Naive B cell (primary cell): ENCODE measurements around the gene HNRNPUL2. TPM values are rescaled to one million over a fixed set of nuclear protein-coding genes. Genes with fewer than 3 reads are reported as not detected.

ENCODE experiments used
- ATAC-seq, 2 donors: fragments of 150-1000 bp; cut with Tn5 transposase; 2 replicates each; pipeline ENCODE4 v1.10.0; 2021; ENCODE audit warnings: low read depth in 2 of 2, mild to moderate bottlenecking in 2 of 2, moderate library complexity in 2 of 2
- DNase-seq: peaks from one replicate; pipeline ENCODE4 v3.0.0; 2022
- H3K27ac Mint-ChIP-seq, 6 donors: one replicate each; pipeline ENCODE4 v1.8.0; 2020 to 2022; ENCODE audit warnings: mild to moderate bottlenecking in 6 of 6, mixed read lengths in 6 of 6, moderate library complexity in 5 of 6, inconsistent platforms in 2 of 6
- H3K27me3 Mint-ChIP-seq, 3 donors: one replicate each; pipeline ENCODE4 v1.8.0; 2021 to 2022; ENCODE audit warnings: mixed read lengths in 3 of 3, mild to moderate bottlenecking in 1 of 3
- H3K36me3 Mint-ChIP-seq, 2 donors: one replicate each; pipeline ENCODE4 v1.8.0; 2020 to 2022; ENCODE audit warnings: mixed read lengths in 2 of 2, inconsistent platforms in 1 of 2, mild to moderate bottlenecking in 1 of 2
- H3K4me1 Mint-ChIP-seq, 3 donors: one replicate each; pipeline ENCODE4 v1.8.0; 2020 to 2022; ENCODE audit warnings: mixed read lengths in 3 of 3, inconsistent platforms in 1 of 3, mild to moderate bottlenecking in 1 of 3, moderate library complexity in 1 of 3
- H3K4me3 Mint-ChIP-seq, 8 donors: one replicate each; pipeline ENCODE4 v1.8.0; 2020 to 2022; ENCODE audit warnings: mild to moderate bottlenecking in 8 of 8, mixed read lengths in 8 of 8, moderate library complexity in 8 of 8, inconsistent platforms in 2 of 8
- H3K9me3 Mint-ChIP-seq, 7 donors: one replicate each; pipeline ENCODE4 v1.8.0; 2020 to 2022; ENCODE audit warnings: mixed read lengths in 7 of 7, mild to moderate bottlenecking in 5 of 7, inconsistent platforms in 2 of 7, moderate library complexity in 1 of 7
- polyA plus RNA-seq, 6 donors: library from polyadenylated mRNA; unstranded; fragments of 300-500 nt; fragmentation: Illumina TruSeq; gene quantifications; one replicate each; pipeline ENCODE4 v1.2.3, GENCODE V29; 2021; ENCODE audit warnings: low read depth in 6 of 6

HNRNPUL2 gene
- polyA plus RNA-seq, 6 donors from 2014 or later = 0.61 to 2.9 (median 1.1) TPM

- Mint-ChIP-seq H3K9me3 (no peaks in the 10 kb centered on the region), H3K27me3 (no peaks in the 10 kb centered on the region), H3K36me3 (peaks cover 19 to 27% of the 10 kb centered on the region in 2 donors), H3K4me1 (peaks cover 29 to 37% (median 30%) of the 10 kb centered on the region in 3 donors), H3K4me3 (peak overlapping the region in 2 of 8 donors; percentile 18 to 47), H3K27ac (peak overlapping the region in 2 of 6 donors; percentile 58 to 74)
- DNase-seq (no peak), ATAC-seq (no peak)
These were observed 5.3 kb downstream of the HNRNPUL2 start for GRCh38 chr11:62721994-62722393.

- Mint-ChIP-seq H3K4me1 (peaks cover 11 to 22% (median 20%) of the 10 kb centered on the region in 3 donors), H3K36me3 (peaks cover 27 to 32% of the 10 kb centered on the region in 2 donors), H3K4me3 (peak overlapping the region in 1 of 8 donors; percentile 45), H3K9me3 (no peaks in the 10 kb centered on the region), H3K27me3 (no peaks in the 10 kb centered on the region), H3K27ac (peak overlapping the region in 1 of 6 donors; percentile 53)
- ATAC-seq (no peak), DNase-seq (no peak)
These were observed 7.8 kb downstream of the HNRNPUL2 start for GRCh38 chr11:62719302-62719978.

GRCh38 chr11:62716816-62717215, 10.4 kb downstream of the HNRNPUL2 start:
- no peak for DNase-seq
- H3K4me3 Mint-ChIP-seq = no peak overlapping the region
- ATAC-seq = no peak
- H3K27me3 Mint-ChIP-seq = no peaks in the 10 kb centered on the region
- H3K36me3 Mint-ChIP-seq = peaks cover 18 to 23% of the 10 kb centered on the region in 2 donors
- no peaks in the 10 kb centered on the region for H3K9me3 Mint-ChIP-seq
- no peak overlapping the region for H3K27ac Mint-ChIP-seq
- peaks cover 4 to 13% (median 12%) of the 10 kb centered on the region in 3 donors for H3K4me1 Mint-ChIP-seq

GRCh38 chr11:62716206-62716605, 11.1 kb downstream of the HNRNPUL2 start:
- peaks cover 18 to 19% of the 10 kb centered on the region in 2 donors for H3K36me3 Mint-ChIP-seq
- peak overlapping the region in 1 of 6 donors; percentile 15 for H3K27ac Mint-ChIP-seq
- DNase-seq (no peak), ATAC-seq (no peak)
- no peaks in the 10 kb centered on the region for H3K9me3 Mint-ChIP-seq
- no peak overlapping the region for H3K4me3 Mint-ChIP-seq
- no peaks in the 10 kb centered on the region for H3K27me3 Mint-ChIP-seq
- peaks cover 4 to 12% (median 9%) of the 10 kb centered on the region in 3 donors for H3K4me1 Mint-ChIP-seq

- no peak for ATAC-seq
- Mint-ChIP-seq H3K4me3 (no peak overlapping the region), H3K27me3 (no peaks in the 10 kb centered on the region), H3K27ac (peak overlapping the region in 3 of 6 donors; percentile 21 to 55 (median 47)), H3K9me3 (no peaks in the 10 kb centered on the region), H3K36me3 (peaks cover 18 to 19% of the 10 kb centered on the region in 2 donors), H3K4me1 (peaks cover 4 to 12% (median 12%) of the 10 kb centered on the region in 3 donors)
- no peak for DNase-seq
These were observed 11.8 kb downstream of the HNRNPUL2 start for GRCh38 chr11:62715150-62716130.

GRCh38 chr11:62713343-62713742, 13.9 kb downstream of the HNRNPUL2 start:
- peak overlapping the region in 1 of 8 donors; percentile 46 for H3K4me3 Mint-ChIP-seq
- H3K36me3 Mint-ChIP-seq = peaks cover 9 to 11% of the 10 kb centered on the region in 2 donors
- no peak for ATAC-seq
- no peak for DNase-seq
- no peaks in the 10 kb centered on the region for H3K9me3 Mint-ChIP-seq
- peaks cover 16 to 31% (median 24%) of the 10 kb centered on the region in 3 donors for H3K4me1 Mint-ChIP-seq
- peak overlapping the region in 4 of 6 donors; percentile 27 to 68 (median 54) for H3K27ac Mint-ChIP-seq
- H3K27me3 Mint-ChIP-seq = no peaks in the 10 kb centered on the region

GRCh38 chr11:62712861-62713260, 14.4 kb downstream of the HNRNPUL2 start:
- ATAC-seq (no peak), DNase-seq (no peak)
- Mint-ChIP-seq H3K9me3 (no peaks in the 10 kb centered on the region), H3K4me3 (peak overlapping the region in 1 of 8 donors; percentile 46), H3K36me3 (peaks cover 6 to 9% of the 10 kb centered on the region in 2 donors), H3K4me1 (peaks cover 17 to 36% (median 28%) of the 10 kb centered on the region in 3 donors), H3K27ac (peak overlapping the region in 4 of 6 donors; percentile 27 to 73 (median 43)), H3K27me3 (no peaks in the 10 kb centered on the region)

GRCh38 chr11:62712276-62712812, 14.9 kb downstream of the HNRNPUL2 start:
- H3K36me3 Mint-ChIP-seq = peaks cover 5 to 9% of the 10 kb centered on the region in 2 donors
- peak overlapping the region in 3 of 8 donors; percentile 35 to 54 (median 46) for H3K4me3 Mint-ChIP-seq
- no peak for ATAC-seq
- H3K4me1 Mint-ChIP-seq = peaks cover 21 to 41% (median 34%) of the 10 kb centered on the region in 3 donors
- no peaks in the 10 kb centered on the region for H3K9me3 Mint-ChIP-seq
- H3K27ac Mint-ChIP-seq = peak overlapping the region in 4 of 6 donors; percentile 32 to 73 (median 50)
- no peak for DNase-seq
- H3K27me3 Mint-ChIP-seq = no peaks in the 10 kb centered on the region

- H3K4me1 Mint-ChIP-seq = peaks cover 37 to 61% (median 53%) of the 10 kb centered on the region in 3 donors
These were observed 17.3 kb downstream of the HNRNPUL2 start for GRCh38 chr11:62710001-62710345.

GRCh38 chr11:62709247-62710000, 17.8 kb downstream of the HNRNPUL2 start:
- Mint-ChIP-seq H3K27ac (peak overlapping the region; percentile 98 to 100 (median 99)), H3K36me3 (no peaks in the 10 kb centered on the region), H3K9me3 (no peaks in the 10 kb centered on the region), H3K4me1 (peaks cover 37 to 61% (median 54%) of the 10 kb centered on the region in 3 donors), H3K4me3 (peak overlapping the region; percentile 95 to 100 (median 98)), H3K27me3 (no peaks in the 10 kb centered on the region)
- ATAC-seq (peak; percentile 75 to 78), DNase-seq (peak; percentile 97)

More at GRCh38 chr11:62710001-62710345, 17.3 kb downstream of the HNRNPUL2 start:
- ATAC-seq = no peak
- H3K27me3 Mint-ChIP-seq = no peaks in the 10 kb centered on the region
- no peaks in the 10 kb centered on the region for H3K9me3 Mint-ChIP-seq
- DNase-seq = no peak
- peak overlapping the region; percentile 98 to 100 (median 99) for H3K27ac Mint-ChIP-seq
- H3K4me3 Mint-ChIP-seq = peak overlapping the region; percentile 95 to 100 (median 98)
- peaks cover 0 to under 1% of the 10 kb centered on the region in 2 donors for H3K36me3 Mint-ChIP-seq

- Mint-ChIP-seq H3K9me3 (no peaks in the 10 kb centered on the region), H3K27me3 (no peaks in the 10 kb centered on the region), H3K4me1 (peaks cover 37 to 61% (median 54%) of the 10 kb centered on the region in 3 donors), H3K4me3 (peak overlapping the region; percentile 95 to 100 (median 98)), H3K36me3 (no peaks in the 10 kb centered on the region), H3K27ac (peak overlapping the region; percentile 98 to 100 (median 99))
- no peak for DNase-seq
- ATAC-seq = no peak
These were observed 18.5 kb downstream of the HNRNPUL2 start for GRCh38 chr11:62708793-62709192.

- Mint-ChIP-seq H3K4me1 (peaks cover 37 to 58% (median 54%) of the 10 kb centered on the region in 3 donors), H3K9me3 (no peaks in the 10 kb centered on the region), H3K4me3 (peak overlapping the region; percentile 95 to 100 (median 98)), H3K36me3 (no peaks in the 10 kb centered on the region), H3K27me3 (no peaks in the 10 kb centered on the region), H3K27ac (peak overlapping the region in 5 of 6 donors; percentile 98 to 100 (median 99))
- DNase-seq = no peak
- no peak for ATAC-seq
These were observed 18.9 kb downstream of the HNRNPUL2 start for GRCh38 chr11:62708392-62708791.
